ENCODE data around the gene PODNL1.

The PODNL1 gene

DNA sequence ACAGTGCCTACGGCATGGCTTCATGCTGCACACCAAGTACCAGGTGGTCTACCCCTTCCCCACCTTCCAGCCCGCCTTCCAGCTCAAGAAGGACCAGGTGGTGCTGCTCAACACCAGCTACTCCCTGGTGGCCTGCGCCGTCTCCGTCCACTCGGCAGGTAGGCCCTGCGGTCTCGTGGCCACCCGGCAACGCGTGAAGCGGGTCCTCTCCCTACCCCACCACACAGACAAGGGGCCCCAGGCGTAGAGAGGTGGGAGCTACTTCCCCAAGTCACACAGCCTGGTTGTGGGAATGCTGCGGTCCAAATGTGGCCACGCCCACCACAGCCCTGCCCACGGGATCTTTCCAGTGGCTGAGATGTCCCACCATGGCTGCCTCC lies 18.1 kb upstream of the PODNL1 start:
- DNase-seq = no peak

GRCh38 chr19:13955662-13956364 lies 17.6 kb upstream of the PODNL1 start:
- DNase-seq = no peak

DNA sequence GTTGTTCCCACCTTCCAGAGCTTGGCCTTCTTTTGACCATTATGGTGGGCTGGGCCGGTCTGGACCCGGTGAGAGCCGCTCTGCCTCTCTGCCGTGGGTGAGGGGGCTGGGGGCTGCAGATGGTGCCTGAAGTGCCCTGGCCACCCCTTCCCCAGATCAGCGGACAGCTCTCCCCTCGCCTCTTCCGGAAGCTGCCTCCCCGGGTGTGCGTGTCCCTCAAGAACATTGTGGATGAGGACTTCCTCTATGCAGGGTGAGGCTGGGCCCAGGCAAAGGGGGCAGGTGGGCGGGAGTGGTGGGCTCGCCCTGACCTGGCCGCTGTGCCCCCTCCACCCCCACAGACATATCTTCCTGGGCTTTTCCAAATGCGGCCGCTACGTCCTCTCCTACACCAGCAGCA lies 16.0 kb upstream of the PODNL1 start:
- DNase-seq = no peak

DNA sequence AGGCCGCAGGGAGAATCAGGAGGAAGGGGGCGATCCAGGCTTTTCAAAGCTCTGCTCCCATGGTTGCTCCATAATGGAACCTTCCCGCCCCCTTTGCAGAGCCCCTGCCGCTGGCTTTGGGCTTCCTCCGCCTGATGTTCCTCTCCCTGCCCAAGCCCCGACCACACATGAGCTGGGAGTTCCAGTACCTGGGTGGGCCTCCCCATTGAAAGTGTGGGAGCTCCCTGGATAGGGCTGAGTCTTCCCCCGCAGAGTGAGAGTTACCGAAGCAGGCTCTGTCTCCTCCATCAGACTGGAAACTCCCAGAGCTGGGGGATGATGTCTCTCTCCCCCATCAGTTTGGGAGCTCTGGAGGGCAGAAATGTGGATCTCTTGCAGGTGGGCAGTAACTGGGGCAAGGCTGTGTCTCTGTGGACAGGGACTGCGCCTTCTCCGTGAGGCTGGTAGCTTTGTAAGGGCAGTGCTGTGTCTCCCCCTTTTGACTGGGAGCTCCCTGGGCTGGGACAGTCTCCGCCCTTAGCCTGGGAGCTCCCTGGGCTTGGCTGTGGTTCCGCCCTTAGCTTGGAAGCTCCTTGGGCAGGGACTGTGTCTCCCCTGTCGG lies 14.8 kb upstream of the PODNL1 start:
- DNase-seq = no peak

- peak; percentile 98 for DNase-seq
Observed at GRCh38 chr19:13952154-13952930, 14.1 kb upstream of the PODNL1 start, which contains the start of gene DCAF15. Gene DCAF15, plus strand, starts transcription at chr19:13952509. Its CDS starts 4 bp downstream, at chr19:13952513.

DNA sequence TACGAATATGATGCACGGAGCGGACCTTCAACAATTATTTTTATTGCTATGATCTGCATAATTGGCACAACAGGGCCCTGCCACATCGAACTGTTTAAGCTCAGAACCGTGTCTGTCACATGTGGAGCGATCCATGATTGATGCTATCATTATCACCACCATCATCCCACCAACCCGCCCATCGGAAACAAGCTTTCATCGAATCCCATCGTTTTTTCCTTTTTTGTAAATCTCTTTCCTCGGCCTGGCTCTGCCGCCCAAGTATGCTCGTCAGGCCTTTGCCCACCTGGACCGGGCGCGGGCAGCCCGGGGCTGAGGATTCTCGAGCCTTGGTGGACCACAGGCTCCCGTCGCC lies 13.6 kb upstream of the PODNL1 start:
- DNase-seq = no peak

DNA sequence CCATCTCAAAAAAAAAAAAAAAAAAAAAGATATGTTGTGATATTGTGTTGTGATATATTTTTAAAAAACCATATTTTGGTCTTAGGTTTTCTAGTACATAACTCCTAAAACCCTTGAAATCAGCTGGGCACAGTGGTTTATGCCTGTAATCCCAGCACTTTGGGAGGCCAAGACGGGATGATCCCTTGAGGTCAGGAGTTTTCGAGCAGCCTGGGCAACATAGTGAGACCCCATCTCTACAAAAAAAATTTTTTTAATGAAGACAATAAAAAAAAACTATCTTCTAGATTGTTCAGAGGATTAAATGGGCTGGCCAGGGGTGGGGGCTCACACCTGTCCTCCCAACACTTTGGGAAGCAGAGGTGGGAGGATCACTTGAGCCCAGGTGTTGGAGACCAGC lies 12.8 kb upstream of the PODNL1 start:
- no peak for DNase-seq

DNA sequence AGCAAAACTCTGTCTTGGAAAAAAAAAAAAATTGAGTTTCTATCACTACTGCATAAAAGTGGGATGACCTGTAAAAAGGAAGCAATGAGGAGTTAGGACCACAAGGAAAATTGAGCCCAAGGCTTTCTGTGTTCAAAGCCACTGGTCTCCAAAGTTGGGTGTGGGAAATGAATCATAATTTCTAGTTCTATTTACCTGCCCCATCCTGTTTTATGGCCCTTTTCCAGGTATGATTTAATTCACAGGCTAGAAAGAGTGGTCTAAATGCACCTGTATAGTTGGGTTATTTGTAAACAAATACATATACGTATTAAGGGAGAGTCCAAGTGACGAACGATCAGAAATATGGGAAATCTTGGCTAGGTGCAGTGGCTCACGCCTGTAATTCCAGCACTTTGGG lies 8.2 kb upstream of the PODNL1 start:
- DNase-seq = no peak

DNA sequence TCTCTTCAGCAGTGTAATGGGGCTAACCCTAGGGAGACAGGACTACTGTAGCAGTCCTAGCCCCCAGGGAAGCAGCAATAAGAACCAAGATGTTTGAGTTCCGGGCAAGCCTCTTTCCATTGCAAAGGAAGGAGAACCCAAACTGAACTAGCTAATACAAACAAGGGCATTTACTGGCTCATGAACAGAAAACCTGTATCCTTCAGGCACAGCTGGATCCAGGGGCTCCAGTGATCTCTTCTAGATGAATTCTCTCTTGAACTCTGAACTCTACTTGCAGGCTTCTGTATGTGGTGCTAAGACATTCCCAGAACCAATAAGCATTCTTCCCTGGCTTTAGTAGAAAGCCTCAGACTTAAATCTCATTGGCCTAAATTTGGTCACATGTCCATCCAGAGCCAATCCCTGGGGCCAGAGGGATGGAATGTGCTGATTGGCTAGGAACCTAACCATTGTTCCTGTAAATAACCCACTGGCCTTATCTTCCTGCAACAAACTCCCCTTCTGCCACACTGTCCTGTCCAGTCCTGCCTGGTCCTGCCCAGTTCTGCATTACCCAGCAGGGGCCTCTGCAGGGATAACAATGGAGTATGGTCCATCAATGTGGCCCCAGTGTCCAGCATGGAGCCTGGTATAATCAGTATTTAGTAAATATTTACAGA lies 3.9 kb upstream of the PODNL1 start:
- no peak for DNase-seq

DNA sequence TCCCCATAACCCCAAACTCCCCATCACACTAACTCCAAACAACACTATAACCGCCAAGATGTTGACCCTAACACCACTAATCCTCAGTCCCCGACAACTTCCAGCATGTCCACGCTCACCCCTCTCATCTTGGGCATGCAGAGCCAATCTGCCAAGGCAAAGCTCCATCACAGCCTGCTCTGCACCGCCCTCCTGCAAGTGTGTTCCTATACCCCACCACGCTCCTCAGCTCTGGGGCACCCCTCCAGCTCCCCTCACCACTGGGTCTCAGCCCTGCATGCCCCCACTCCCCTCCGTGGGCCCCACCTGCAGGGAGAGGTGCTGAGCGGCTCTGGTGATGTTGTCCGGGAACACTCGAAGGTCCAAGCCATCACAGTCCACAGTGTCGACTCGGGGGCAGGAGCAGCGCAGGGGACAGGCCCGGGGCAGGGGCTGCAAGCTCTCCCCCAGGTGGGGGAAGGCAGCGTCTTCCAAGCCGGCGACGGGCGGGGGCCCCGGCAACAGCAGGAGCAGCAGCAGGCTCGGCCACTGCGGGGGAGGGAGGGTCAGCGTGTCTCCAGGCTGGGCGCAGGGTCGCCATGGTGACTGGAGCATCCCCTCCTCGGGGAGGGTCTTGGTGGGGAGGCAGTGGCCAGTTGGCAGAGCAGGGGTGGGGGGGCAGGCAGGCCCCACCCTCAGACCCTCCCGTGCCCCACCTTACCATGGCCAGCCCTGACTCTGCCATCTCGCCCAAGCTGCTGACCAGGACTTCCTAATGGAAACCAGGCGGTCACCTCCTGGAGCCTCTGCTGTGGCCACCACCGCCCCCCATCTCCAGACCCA lies 527 bp downstream of the PODNL1 start:
- no peak for DNase-seq

- DNase-seq = no peak
Observed at GRCh38 chr19:13935765-13936510, 2.3 kb downstream of the PODNL1 start.

DNA sequence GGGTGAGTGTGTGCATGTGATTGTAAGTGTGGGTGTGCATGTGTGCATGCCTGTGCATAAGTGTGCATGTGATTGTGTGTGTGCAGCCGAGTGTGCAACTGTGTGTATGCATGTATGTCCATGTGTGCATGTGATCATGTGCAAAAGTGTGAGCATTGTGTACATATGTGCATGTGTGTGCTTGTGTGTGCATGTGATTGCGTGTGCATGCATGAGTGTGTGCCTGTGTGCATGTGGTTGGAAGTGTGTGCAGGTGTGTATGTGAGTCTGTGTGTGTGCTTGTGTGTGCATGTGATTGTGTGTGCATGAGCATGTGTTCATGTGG lies 3.5 kb downstream of the PODNL1 start:
- DNase-seq = no peak

GRCh38 chr19:13932911-13933393 lies 5.3 kb downstream of the PODNL1 start:
- DNase-seq = no peak

- DNase-seq = no peak
Observed at GRCh38 chr19:13932149-13932637, 6.0 kb downstream of the PODNL1 start.

DNA sequence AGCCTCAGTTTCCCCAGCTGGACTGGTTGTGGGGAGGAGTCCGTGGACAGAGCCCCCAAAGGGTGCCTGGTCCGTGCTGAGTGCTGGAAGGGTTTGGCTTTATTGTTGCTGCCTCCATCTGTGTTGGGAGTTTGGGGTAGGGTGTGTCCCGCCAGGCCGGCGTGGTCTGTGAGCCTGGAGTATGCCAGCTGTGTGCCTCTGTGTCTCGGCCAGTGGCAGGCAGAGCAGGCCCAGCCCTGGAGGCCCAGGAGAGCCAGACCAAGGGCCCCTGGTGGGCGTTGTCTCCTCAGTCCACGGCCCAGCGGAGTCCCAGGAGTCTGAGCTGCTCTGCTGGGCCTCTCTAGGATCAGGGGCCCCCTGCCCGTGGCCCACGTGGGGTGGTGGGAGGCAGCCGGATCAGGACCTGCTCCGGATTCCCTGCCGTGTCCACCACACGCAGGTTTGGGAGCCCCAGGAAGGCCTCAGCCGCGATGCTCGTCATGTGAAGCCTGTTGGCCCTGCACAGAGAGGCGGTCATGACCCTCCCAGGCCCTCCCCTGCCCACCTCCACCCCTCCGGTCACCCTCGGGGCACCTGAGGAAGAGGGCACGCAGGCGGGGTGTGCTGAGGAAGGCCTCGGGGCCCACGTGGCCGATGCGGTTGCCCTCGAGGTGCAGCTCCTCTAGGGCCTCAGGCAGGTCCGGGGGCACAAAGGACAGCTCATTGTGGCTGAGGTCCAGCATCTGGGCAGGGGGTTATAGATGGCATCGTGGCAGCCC lies 6.6 kb downstream of the PODNL1 start:
- no peak for DNase-seq

DNA sequence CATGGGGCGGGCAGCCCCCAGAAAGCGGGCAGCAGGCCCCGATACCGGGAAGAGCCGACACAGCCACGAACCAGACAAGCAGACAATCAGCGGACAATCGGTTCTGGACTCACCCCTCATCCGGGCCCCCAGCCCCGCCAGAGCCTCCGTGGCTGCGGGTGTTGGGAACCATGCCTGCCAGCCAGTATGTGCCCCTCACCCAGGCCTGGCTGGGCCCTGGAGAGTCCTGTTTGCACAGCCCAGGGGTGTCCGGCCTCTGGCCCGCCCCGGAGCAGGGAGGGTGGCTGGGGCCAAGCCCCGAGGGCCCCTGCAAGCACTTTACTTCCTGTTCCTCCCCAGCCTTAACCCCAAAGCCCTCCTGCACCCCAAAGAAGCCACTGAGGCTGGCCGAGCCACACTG lies 7.8 kb downstream of the PODNL1 start:
- no peak for DNase-seq

DNA sequence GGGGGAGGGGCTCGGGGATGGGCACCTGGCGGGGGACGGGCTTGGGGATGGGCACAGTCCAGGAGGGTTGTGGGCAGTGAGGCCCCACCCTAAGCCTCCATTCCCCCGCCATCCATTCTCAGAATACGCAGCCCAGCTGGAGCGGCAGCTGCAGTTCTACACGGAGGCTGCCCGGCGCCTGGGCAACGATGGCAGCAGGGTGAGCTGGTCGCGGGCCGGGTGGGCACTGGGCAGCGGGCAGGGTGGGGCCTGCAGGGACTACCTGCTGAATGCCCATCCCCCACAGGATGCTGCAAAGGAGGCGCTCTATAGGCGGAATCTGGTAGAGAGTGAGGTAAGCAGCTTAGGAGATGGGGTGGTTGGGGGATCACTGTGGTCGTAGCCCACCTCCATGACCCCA lies 8.3 kb downstream of the PODNL1 start:
- DNase-seq = no peak

GRCh38 chr19:13929340-13929739 lies 8.9 kb downstream of the PODNL1 start:
- DNase-seq = no peak

- DNase-seq = no peak
Observed at GRCh38 chr19:13926715-13927114, 11.5 kb downstream of the PODNL1 start.

DNA sequence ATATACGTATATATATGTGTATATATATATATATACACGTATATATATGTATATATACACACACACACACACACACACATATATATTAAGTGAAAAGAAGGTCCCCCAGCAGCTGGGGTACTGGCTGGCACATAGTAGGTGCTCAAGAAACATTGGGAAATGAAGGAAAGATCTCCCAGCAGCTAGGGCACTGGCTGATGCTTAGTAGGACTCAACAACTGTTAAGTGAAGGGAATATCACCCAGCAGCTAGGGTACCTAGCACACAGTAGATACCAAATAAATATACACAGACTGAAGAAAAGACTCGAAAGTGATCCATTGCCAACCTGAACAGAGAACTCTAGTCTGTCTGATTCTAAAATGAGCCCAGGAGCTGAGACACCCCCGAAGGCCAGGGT lies 12.2 kb downstream of the PODNL1 start:
- DNase-seq = no peak
